Measurements from ENCODE around the gene NELFB. TPM values are rescaled to one million over a fixed set of nuclear protein-coding genes. Genes with fewer than 3 reads are reported as not detected.

NELFB gene
- total and polyA plus RNA-seq, 9 of the 15 experiments (the other 6 are each of a cell fraction or from before 2014, with no cell fraction given), result 0.24 to 84.0 (median 29.7) TPM

DNA sequence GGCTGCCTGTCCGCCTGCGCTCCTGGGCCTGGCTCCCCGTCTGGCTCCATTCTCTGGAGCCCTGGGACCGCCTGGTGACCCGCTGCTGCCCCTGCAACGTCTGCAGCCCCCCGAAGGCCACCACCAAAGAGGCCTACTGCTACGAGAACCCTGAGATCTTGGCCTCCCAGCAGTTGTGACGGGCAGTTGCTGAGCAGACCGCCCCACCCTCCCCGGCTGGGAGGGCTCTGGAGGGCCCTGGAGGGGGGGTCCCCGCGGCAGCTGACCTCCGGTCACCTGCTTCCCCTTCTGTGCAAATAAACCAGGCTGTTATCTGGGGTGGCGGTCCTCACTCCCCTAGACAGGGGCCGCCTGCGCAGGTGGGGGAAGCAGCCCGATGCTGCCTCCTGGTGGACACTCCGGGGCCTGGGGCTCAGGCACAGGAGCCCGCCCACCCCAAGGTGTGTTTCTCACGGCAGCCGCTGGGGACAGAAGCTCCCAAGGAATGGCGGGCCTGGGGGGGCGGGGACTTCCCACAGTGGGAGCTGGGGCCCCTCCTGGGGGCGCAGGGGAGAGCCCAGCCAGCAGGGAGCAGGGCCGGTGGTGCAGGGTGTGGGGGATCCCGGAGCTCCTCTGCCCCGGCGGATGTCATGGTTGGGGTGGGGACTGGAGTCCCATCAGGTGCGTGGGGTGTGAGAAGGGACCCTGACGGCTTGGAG, 18.7 kb upstream of the NELFB start (continued):
- 0 out of 2 replicates have a peak, but pooled peaks have one; percentile 32 for TF ChIP-seq RERE (CRISPR knock-in tag; IDR thresholded peaks at IDR 0.05; ENCODE audit: borderline replicate concordance)
- TF ChIP-seq LEF1 (IDR thresholded peaks at IDR 0.05), result no peak; the same call in 1 of the 2 replicates
- no peak for TF ChIP-seq HBP1 (CRISPR knock-in tag; IDR thresholded peaks at IDR 0.05)
- TF ChIP-seq, protein P1, sequence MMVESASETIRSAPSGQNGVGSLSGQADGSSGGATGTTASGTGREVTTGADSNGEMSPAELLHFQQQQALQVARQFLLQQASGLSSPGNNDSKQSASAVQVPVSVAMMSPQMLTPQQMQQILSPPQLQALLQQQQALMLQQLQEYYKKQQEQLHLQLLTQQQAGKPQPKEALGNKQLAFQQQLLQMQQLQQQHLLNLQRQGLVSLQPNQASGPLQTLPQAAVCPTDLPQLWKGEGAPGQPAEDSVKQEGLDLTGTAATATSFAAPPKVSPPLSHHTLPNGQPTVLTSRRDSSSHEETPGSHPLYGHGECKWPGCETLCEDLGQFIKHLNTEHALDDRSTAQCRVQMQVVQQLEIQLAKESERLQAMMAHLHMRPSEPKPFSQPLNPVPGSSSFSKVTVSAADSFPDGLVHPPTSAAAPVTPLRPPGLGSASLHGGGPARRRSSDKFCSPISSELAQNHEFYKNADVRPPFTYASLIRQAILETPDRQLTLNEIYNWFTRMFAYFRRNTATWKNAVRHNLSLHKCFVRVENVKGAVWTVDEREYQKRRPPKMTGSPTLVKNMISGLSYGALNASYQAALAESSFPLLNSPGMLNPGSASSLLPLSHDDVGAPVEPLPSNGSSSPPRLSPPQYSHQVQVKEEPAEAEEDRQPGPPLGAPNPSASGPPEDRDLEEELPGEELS (CRISPR knock-in tag; IDR thresholded peaks at IDR 0.05; ENCODE audit: borderline replicate concordance), result no peak
- TF ChIP-seq, protein P2, sequence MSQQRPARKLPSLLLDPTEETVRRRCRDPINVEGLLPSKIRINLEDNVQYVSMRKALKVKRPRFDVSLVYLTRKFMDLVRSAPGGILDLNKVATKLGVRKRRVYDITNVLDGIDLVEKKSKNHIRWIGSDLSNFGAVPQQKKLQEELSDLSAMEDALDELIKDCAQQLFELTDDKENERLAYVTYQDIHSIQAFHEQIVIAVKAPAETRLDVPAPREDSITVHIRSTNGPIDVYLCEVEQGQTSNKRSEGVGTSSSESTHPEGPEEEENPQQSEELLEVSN (IDR thresholded peaks at IDR 0.05; ENCODE audit: borderline replicate concordance in 1 of 2, extremely low read depth in 1 of 2, insufficient read depth in 1 of 2, insufficient read length in 1 of 2, low read depth in 1 of 2, low read length in 1 of 2, poor library complexity in 1 of 2, severe bottlenecking in 1 of 2), result no peak
- TF ChIP-seq XRCC5 (IDR thresholded peaks at IDR 0.05; ENCODE audit: low read depth, low read length), result no peak
- TF ChIP-seq ZNF134 (CRISPR knock-in tag; conservative IDR thresholded peaks at IDR 0.05), result no peak
- TF ChIP-seq BRD9 (IDR thresholded peaks at IDR 0.05; ENCODE audit: low read depth, partially characterized antibody), result no peak
- TF ChIP-seq MCM7 (IDR thresholded peaks at IDR 0.05), result no peak
- TF ChIP-seq MBD1 (CRISPR knock-in tag; IDR thresholded peaks at IDR 0.05), result no peak
- peak in 2 of 3 experiments; percentile 87 to 88 for TF ChIP-seq YY1 (IDR thresholded peaks at IDR 0.05; ENCODE audit: borderline replicate concordance in 1 of 3, control insufficient read depth in 1 of 3, extremely low read depth in 1 of 3, insufficient read depth in 3 of 3, insufficient read length in 1 of 3, insufficient replicate concordance in 2 of 3, low read depth in 1 of 3, low read length in 2 of 3)
- peak; percentile 67; the same call in 1 of the 2 replicates for TF ChIP-seq ESRRA (IDR thresholded peaks at IDR 0.05; ENCODE audit: borderline replicate concordance, low read depth)
- peak; percentile 51 for TF ChIP-seq HCFC1 (IDR thresholded peaks at IDR 0.05; ENCODE audit: low read depth, low read length)
